Dendritic cell treated with granulocyte-macrophage colony-stimulating factor and Interleukin-4, amounts not matched to agents 40 ng/mL and 50 ng/mL, for 4 days (primary cell): Measurements from ENCODE around the gene TC2N.

ENCODE experiments used
- H3K27ac Mint-ChIP-seq: one replicate; pipeline ENCODE4 v1.8.0; 2022; ENCODE audit warnings: mild to moderate bottlenecking, mixed read lengths
- H3K27me3 Mint-ChIP-seq: one replicate; pipeline ENCODE4 v1.8.0; 2022; ENCODE audit warnings: mild to moderate bottlenecking, mixed read lengths
- H3K36me3 Mint-ChIP-seq: one replicate; pipeline ENCODE4 v1.8.0; 2022; ENCODE audit warnings: low read depth, mixed read lengths
- H3K4me1 Mint-ChIP-seq: one replicate; pipeline ENCODE4 v1.8.0; 2022; ENCODE audit warnings: low read depth, mixed read lengths
- H3K4me3 Mint-ChIP-seq: one replicate; pipeline ENCODE4 v1.8.0; 2022; ENCODE audit warnings: mild to moderate bottlenecking, moderate library complexity, mixed read lengths
- H3K9me3 Mint-ChIP-seq: one replicate; pipeline ENCODE4 v1.8.0; 2022; ENCODE audit warnings: mixed read lengths
- intact Hi-C: fragments of 100-400 bp; cut with micrococcal nuclease; formaldehyde crosslinking; loops from one replicate; pipeline ENCODE4 v1.15.0; 2022

Gene TC2N

GRCh38 chr14:91897106-91897701, 29.9 kb upstream of the TC2N start:
- Mint-ChIP-seq H3K27me3 (no peaks in the 10 kb centered on the region), H3K9me3 (no peaks in the 10 kb centered on the region), H3K36me3 (no peaks in the 10 kb centered on the region), H3K4me1 (peaks cover 16% of the 10 kb centered on the region), H3K27ac (no peak overlapping the region), H3K4me3 (no peak overlapping the region)
- intact Hi-C loops, result no loop called here

GRCh38 chr14:91896419-91896818, 29.1 kb upstream of the TC2N start:
- Mint-ChIP-seq H3K27me3 (no peaks in the 10 kb centered on the region), H3K9me3 (no peaks in the 10 kb centered on the region), H3K27ac (no peak overlapping the region), H3K4me3 (no peak overlapping the region), H3K4me1 (peaks cover 16% of the 10 kb centered on the region), H3K36me3 (no peaks in the 10 kb centered on the region)
- intact Hi-C loops, result no loop called here

- H3K27ac Mint-ChIP-seq, result no peak overlapping the region
- H3K9me3 Mint-ChIP-seq, result no peaks in the 10 kb centered on the region
- no peaks in the 10 kb centered on the region for H3K27me3 Mint-ChIP-seq
- no peaks in the 10 kb centered on the region for H3K36me3 Mint-ChIP-seq
- H3K4me3 Mint-ChIP-seq, result no peak overlapping the region
- intact Hi-C loops, result no loop called here
- peaks cover 16% of the 10 kb centered on the region for H3K4me1 Mint-ChIP-seq
Measured at GRCh38 chr14:91893669-91894068, 26.3 kb upstream of the TC2N start.

DNA sequence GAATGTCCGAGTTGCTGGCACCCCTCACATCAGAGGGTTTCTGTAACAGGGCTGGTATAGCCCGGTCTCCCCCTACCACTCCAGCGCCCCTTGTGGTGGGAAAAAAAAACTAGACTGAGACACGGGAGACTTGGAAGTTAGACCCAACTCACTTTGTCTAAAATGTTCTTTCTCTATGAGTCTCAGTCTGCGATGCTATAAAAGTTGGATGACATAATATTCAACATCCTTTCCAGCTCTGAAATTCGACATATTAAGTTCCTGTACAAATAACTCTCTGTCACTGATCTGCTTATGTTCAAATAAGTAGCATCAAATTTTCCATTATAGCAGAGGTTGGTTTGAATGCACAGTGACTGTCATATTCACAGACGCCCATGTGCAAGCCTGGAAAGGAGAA, 25.7 kb upstream of the TC2N start:
- Mint-ChIP-seq H3K27ac (no peak overlapping the region), H3K27me3 (no peaks in the 10 kb centered on the region), H3K9me3 (no peaks in the 10 kb centered on the region), H3K4me3 (no peak overlapping the region), H3K4me1 (peaks cover 16% of the 10 kb centered on the region), H3K36me3 (no peaks in the 10 kb centered on the region)
- intact Hi-C loops, result no loop called here

- intact Hi-C loops, result no loop called here
- no peaks in the 10 kb centered on the region for H3K27me3 Mint-ChIP-seq
- H3K9me3 Mint-ChIP-seq, result no peaks in the 10 kb centered on the region
- H3K4me3 Mint-ChIP-seq, result no peak overlapping the region
- peaks cover 10% of the 10 kb centered on the region for H3K4me1 Mint-ChIP-seq
- no peaks in the 10 kb centered on the region for H3K36me3 Mint-ChIP-seq
- no peak overlapping the region for H3K27ac Mint-ChIP-seq
Measured at GRCh38 chr14:91891721-91892220, 24.4 kb upstream of the TC2N start.

GRCh38 chr14:91891101-91891500, 23.8 kb upstream of the TC2N start:
- intact Hi-C loops, result no loop called here
- Mint-ChIP-seq H3K9me3 (no peaks in the 10 kb centered on the region), H3K4me1 (peaks cover 10% of the 10 kb centered on the region), H3K27me3 (no peaks in the 10 kb centered on the region), H3K4me3 (no peak overlapping the region), H3K27ac (no peak overlapping the region), H3K36me3 (no peaks in the 10 kb centered on the region)

GRCh38 chr14:91890291-91890749, 23.0 kb upstream of the TC2N start:
- Mint-ChIP-seq H3K27ac (no peak overlapping the region), H3K4me1 (peaks cover 10% of the 10 kb centered on the region)

DNA sequence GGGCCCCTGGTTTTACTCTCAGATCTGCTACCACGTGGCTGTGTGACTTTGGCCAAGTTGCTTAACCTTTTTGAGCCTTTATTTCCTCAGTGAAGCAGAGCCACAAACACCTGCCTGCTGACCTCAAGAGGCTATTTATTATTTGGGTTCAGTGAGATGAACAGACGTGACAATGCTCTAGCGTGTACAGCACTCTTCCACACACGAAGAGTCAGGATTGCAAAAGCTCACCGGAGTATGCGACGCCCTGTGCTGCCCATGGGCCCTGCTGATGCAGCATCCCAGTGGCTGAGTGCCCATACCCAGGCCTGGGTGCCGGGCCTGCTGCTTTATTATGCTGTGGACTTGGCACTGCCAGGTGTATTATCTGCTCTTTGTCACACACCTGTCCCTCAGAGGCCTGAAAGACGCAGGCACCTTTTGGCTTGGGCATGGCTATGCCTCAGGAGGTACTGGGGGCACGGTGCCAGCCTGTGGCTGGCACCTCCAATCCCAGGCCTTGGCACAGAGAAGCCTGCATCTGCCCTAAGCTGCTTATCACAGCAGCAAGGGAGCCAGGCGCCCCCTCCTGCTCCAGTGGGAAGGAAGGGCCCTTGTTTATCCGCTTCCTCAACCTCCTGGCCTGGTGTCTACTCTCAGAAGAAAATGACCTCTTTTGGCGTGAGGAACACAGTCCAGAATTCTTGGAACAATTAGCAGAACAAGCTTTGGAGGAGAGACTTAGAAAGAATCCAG, 22.3 kb upstream of the TC2N start:
- no peaks in the 10 kb centered on the region for H3K36me3 Mint-ChIP-seq
- peaks cover 10% of the 10 kb centered on the region for H3K4me1 Mint-ChIP-seq
- H3K27me3 Mint-ChIP-seq, result no peaks in the 10 kb centered on the region
- intact Hi-C loops, result no loop called here
- no peaks in the 10 kb centered on the region for H3K9me3 Mint-ChIP-seq
- H3K27ac Mint-ChIP-seq, result no peak overlapping the region
- no peak overlapping the region for H3K4me3 Mint-ChIP-seq

More at GRCh38 chr14:91890291-91890749, 23.0 kb upstream of the TC2N start:
- H3K9me3 Mint-ChIP-seq, result no peaks in the 10 kb centered on the region
- no peaks in the 10 kb centered on the region for H3K27me3 Mint-ChIP-seq
- intact Hi-C loops, result no loop called here
- no peaks in the 10 kb centered on the region for H3K36me3 Mint-ChIP-seq
- H3K4me3 Mint-ChIP-seq, result no peak overlapping the region

DNA sequence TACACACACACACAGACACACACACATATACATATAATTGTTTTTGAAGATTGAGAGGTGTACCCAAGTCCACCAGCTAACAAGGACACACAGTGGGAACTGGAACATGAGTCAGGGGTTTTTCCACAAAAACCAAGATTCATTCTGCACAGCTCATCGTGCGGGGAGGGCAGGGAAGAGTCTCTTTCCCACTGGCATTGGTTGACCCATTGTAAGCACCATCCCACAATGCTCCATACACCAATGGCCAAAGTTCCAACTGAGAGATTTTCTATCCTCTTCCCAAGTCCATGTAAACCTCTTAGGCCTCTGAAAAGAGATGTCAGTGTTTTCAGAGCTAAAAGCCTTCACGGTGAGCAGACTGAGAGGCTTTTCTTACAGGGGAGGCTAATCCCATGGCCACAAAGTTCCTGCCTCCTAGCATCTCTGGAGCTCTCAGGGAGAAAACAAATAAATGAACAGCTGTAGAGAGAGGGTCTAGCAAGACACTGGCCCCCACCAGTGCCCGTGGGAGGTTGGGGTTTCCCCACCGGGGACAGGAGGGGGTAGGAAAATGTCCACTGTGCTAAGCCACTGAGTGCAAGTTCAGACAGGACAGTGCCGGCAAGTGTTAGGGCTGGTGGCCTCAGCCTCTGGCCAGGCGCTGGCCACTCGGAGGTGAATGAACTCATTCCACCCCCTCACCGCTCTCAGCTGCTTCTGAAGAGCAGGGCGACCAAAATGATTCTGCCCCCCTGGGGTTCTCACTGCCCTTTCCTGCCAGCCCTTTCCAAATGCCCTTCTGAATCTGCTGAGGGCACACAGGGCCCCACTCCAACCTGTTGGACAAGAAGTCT, 21.5 kb upstream of the TC2N start:
- peaks cover 7% of the 10 kb centered on the region for H3K4me1 Mint-ChIP-seq

DNA sequence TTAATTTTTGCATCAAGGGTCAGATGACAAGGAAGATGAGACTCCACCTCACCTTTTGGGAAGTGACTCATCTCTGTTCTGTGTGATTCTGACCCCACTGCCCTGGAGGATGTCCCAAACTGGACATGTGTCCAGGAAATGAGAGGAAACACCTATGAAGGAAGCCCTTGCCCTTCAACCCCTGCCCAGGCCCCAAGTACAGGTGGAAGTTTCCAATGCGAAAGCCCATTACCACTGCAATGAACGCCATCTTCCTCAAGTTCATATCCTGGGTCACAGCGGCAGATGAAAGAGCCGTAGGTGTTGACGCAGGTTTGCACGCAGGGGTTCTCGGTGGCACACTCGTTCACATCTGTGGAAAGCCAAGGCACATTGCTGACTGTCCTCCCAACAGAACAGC, 19.6 kb upstream of the TC2N start:
- H3K27me3 Mint-ChIP-seq, result no peaks in the 10 kb centered on the region
- H3K36me3 Mint-ChIP-seq, result no peaks in the 10 kb centered on the region
- no peak overlapping the region for H3K27ac Mint-ChIP-seq
- no peaks in the 10 kb centered on the region for H3K4me1 Mint-ChIP-seq
- no peak overlapping the region for H3K4me3 Mint-ChIP-seq
- H3K9me3 Mint-ChIP-seq, result no peaks in the 10 kb centered on the region
- intact Hi-C loops, result no loop called here

More for the DNA sequence above, 21.5 kb upstream of the TC2N start:
- H3K4me3 Mint-ChIP-seq, result no peak overlapping the region
- no peaks in the 10 kb centered on the region for H3K36me3 Mint-ChIP-seq
- H3K27me3 Mint-ChIP-seq, result no peaks in the 10 kb centered on the region
- no peaks in the 10 kb centered on the region for H3K9me3 Mint-ChIP-seq
- intact Hi-C loops, result no loop called here
- no peak overlapping the region for H3K27ac Mint-ChIP-seq

GRCh38 chr14:91885839-91886238, 18.5 kb upstream of the TC2N start:
- intact Hi-C loops, result no loop called here
- no peaks in the 10 kb centered on the region for H3K9me3 Mint-ChIP-seq
- no peaks in the 10 kb centered on the region for H3K27me3 Mint-ChIP-seq
- H3K27ac Mint-ChIP-seq, result no peak overlapping the region
- H3K36me3 Mint-ChIP-seq, result no peaks in the 10 kb centered on the region
- no peaks in the 10 kb centered on the region for H3K4me1 Mint-ChIP-seq
- H3K4me3 Mint-ChIP-seq, result no peak overlapping the region

- no peak overlapping the region for H3K27ac Mint-ChIP-seq
- intact Hi-C loops, result no loop called here
- no peak overlapping the region for H3K4me3 Mint-ChIP-seq
- H3K27me3 Mint-ChIP-seq, result no peaks in the 10 kb centered on the region
- no peaks in the 10 kb centered on the region for H3K36me3 Mint-ChIP-seq
- H3K4me1 Mint-ChIP-seq, result no peaks in the 10 kb centered on the region
- H3K9me3 Mint-ChIP-seq, result no peaks in the 10 kb centered on the region
Measured at GRCh38 chr14:91885113-91885712, 17.9 kb upstream of the TC2N start.

GRCh38 chr14:91884664-91885063, 17.3 kb upstream of the TC2N start:
- Mint-ChIP-seq H3K27me3 (no peaks in the 10 kb centered on the region), H3K4me1 (no peaks in the 10 kb centered on the region), H3K36me3 (no peaks in the 10 kb centered on the region), H3K9me3 (no peaks in the 10 kb centered on the region), H3K27ac (no peak overlapping the region), H3K4me3 (no peak overlapping the region)
- intact Hi-C loops, result no loop called here

GRCh38 chr14:91883753-91884152, 16.4 kb upstream of the TC2N start:
- no peaks in the 10 kb centered on the region for H3K9me3 Mint-ChIP-seq
- H3K36me3 Mint-ChIP-seq, result no peaks in the 10 kb centered on the region
- H3K27ac Mint-ChIP-seq, result no peak overlapping the region
- no peaks in the 10 kb centered on the region for H3K27me3 Mint-ChIP-seq
- H3K4me1 Mint-ChIP-seq, result no peaks in the 10 kb centered on the region
- no peak overlapping the region for H3K4me3 Mint-ChIP-seq
- intact Hi-C loops, result no loop called here
